Measurements from ENCODE around the gene CALN1. TPM values are rescaled to one million over a fixed set of nuclear protein-coding genes. Genes with fewer than 3 reads are reported as not detected.

CALN1 gene
- total RNA-seq, 1 donor from 2014 or later, result not detected

DNA sequence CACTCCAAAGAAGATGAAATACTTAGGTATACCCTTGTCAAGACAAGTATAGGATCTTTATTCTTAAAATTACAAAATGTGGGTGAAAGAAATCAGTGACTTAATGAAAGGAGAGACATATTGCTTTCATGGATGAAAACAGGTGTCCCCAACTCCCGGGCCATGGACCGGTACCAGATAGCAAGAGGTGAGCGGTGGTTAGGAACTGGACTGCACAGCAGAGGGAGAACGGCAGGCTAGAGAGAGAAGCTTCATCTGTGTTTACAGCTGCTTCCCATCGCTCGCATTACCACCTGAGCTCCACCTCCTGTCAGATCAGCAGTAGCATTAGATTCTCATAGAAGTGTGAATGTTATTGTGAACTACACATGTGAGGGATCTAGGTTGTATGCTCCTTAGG is 408.9 kb downstream of the CALN1 start:
- DNase-seq (ENCODE audit: low read depth), result no peak
- TF ChIP-seq, protein P1, sequence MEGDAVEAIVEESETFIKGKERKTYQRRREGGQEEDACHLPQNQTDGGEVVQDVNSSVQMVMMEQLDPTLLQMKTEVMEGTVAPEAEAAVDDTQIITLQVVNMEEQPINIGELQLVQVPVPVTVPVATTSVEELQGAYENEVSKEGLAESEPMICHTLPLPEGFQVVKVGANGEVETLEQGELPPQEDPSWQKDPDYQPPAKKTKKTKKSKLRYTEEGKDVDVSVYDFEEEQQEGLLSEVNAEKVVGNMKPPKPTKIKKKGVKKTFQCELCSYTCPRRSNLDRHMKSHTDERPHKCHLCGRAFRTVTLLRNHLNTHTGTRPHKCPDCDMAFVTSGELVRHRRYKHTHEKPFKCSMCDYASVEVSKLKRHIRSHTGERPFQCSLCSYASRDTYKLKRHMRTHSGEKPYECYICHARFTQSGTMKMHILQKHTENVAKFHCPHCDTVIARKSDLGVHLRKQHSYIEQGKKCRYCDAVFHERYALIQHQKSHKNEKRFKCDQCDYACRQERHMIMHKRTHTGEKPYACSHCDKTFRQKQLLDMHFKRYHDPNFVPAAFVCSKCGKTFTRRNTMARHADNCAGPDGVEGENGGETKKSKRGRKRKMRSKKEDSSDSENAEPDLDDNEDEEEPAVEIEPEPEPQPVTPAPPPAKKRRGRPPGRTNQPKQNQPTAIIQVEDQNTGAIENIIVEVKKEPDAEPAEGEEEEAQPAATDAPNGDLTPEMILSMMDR (conservative IDR thresholded peaks at IDR 0.05; ENCODE audit: low read depth, low read length), result no peak

GRCh38 chr7:71996141-71996540 is 416.0 kb downstream of the CALN1 start:
- no peak for DNase-seq (ENCODE audit: low read depth)
- TF ChIP-seq, protein P1 (conservative IDR thresholded peaks at IDR 0.05; ENCODE audit: low read depth, low read length), result no peak
- H3K4me3 ChIP-seq (ENCODE audit: low read depth, low read length), result no peak overlapping the region

More for the DNA sequence above, 408.9 kb downstream of the CALN1 start:
- H3K4me3 ChIP-seq (ENCODE audit: low read depth, low read length), result no peak overlapping the region

GRCh38 chr7:71995111-71995510 is 417.0 kb downstream of the CALN1 start:
- no peak for DNase-seq (ENCODE audit: low read depth)
- TF ChIP-seq, protein P1 (conservative IDR thresholded peaks at IDR 0.05; ENCODE audit: low read depth, low read length), result no peak
- no peak overlapping the region for H3K4me3 ChIP-seq (ENCODE audit: low read depth, low read length)

- no peak overlapping the region for H3K4me3 ChIP-seq (ENCODE audit: low read depth, low read length)
- TF ChIP-seq, protein P1 (conservative IDR thresholded peaks at IDR 0.05; ENCODE audit: low read depth, low read length), result no peak
- DNase-seq (ENCODE audit: low read depth), result no peak
Observed at GRCh38 chr7:71991586-71991985, 420.6 kb downstream of the CALN1 start.

- no peak overlapping the region for H3K4me3 ChIP-seq (ENCODE audit: low read depth, low read length)
- no peak for DNase-seq (ENCODE audit: low read depth)
- TF ChIP-seq, protein P1 (conservative IDR thresholded peaks at IDR 0.05; ENCODE audit: low read depth, low read length), result no peak
Observed at GRCh38 chr7:71990138-71990462, 422.0 kb downstream of the CALN1 start.

- TF ChIP-seq, protein P1 (conservative IDR thresholded peaks at IDR 0.05; ENCODE audit: low read depth, low read length), result no peak
- no peak for DNase-seq (ENCODE audit: low read depth)
- no peak overlapping the region for H3K4me3 ChIP-seq (ENCODE audit: low read depth, low read length)
Observed at GRCh38 chr7:71988201-71988600, 423.9 kb downstream of the CALN1 start.

- TF ChIP-seq, protein P1 (conservative IDR thresholded peaks at IDR 0.05; ENCODE audit: low read depth, low read length), result no peak
- DNase-seq (ENCODE audit: low read depth), result no peak
- no peak overlapping the region for H3K4me3 ChIP-seq (ENCODE audit: low read depth, low read length)
Observed at GRCh38 chr7:71987200-71987767, 424.9 kb downstream of the CALN1 start.

All from epithelial cell of proximal tubule (primary cell).